ENCODE data around the gene OXCT1. TPM values are rescaled to one million over a fixed set of nuclear protein-coding genes. Genes with fewer than 3 reads are reported as not detected.
"Not testable (repeated sequence)": the region's sequence is repeated elsewhere in the genome, so short reads cannot be mapped to it uniquely, and the experiment has no call there.

Gene OXCT1
- total RNA-seq, 2 experiments from 2014 or later, result 65.0 to 70.5 TPM

- POLR2A ChIA-PET, result no interaction called here
Measured at GRCh38 chr5:41738710-41739354, 131.4 kb downstream of the OXCT1 start.

GRCh38 chr5:41736641-41737040 is 133.6 kb downstream of the OXCT1 start:
- Mint-ChIP-seq H3K4me1 (ENCODE audit: low read depth) (peaks cover 5% of the 10 kb centered on the region), H3K9me3 (peaks cover 4% of the 10 kb centered on the region), H3K36me3 (ENCODE audit: low read depth) (peaks cover 73% of the 10 kb centered on the region), H3K27me3 (no peaks in the 10 kb centered on the region), H3K27ac (no peak overlapping the region), H3K4me3 (no peak overlapping the region)
- DNase-seq, result no peak
- ATAC-seq, result no peak
- intact Hi-C loops (cut with micrococcal nuclease), result no loop called here
- POLR2A ChIA-PET, result no interaction called here
- CTCF ChIA-PET, result no interaction called here
- no peak for TF ChIP-seq CTCF (IDR thresholded peaks at IDR 0.05)

More at GRCh38 chr5:41738710-41739354, 131.4 kb downstream of the OXCT1 start:
- no peak for DNase-seq
- no peak overlapping the region for H3K4me3 Mint-ChIP-seq
- CTCF ChIA-PET, result no interaction called here
- no peak overlapping the region for H3K27ac Mint-ChIP-seq
- H3K27me3 Mint-ChIP-seq, result no peaks in the 10 kb centered on the region
- TF ChIP-seq CTCF (IDR thresholded peaks at IDR 0.05), result no peak
- peaks cover 5% of the 10 kb centered on the region for H3K4me1 Mint-ChIP-seq (ENCODE audit: low read depth)
- no peak for ATAC-seq
- H3K36me3 Mint-ChIP-seq (ENCODE audit: low read depth), result peaks cover 76% of the 10 kb centered on the region
- intact Hi-C loops (cut with micrococcal nuclease), result no loop called here
- peaks cover 4% of the 10 kb centered on the region for H3K9me3 Mint-ChIP-seq

- ChIA-PET POLR2A (no interaction called here), CTCF (no interaction called here)
- H3K4me3 Mint-ChIP-seq, result no peak overlapping the region
- H3K4me1 Mint-ChIP-seq (ENCODE audit: low read depth), result peaks cover 5% of the 10 kb centered on the region
- peaks cover 3% of the 10 kb centered on the region for H3K9me3 Mint-ChIP-seq
- TF ChIP-seq CTCF (IDR thresholded peaks at IDR 0.05), result no peak
- intact Hi-C loops (cut with micrococcal nuclease), result no loop called here
- ATAC-seq (peak; percentile 34), DNase-seq (no peak)
- H3K36me3 Mint-ChIP-seq (ENCODE audit: low read depth), result peaks cover 75% of the 10 kb centered on the region
- H3K27me3 Mint-ChIP-seq, result no peaks in the 10 kb centered on the region
- H3K27ac Mint-ChIP-seq, result no peak overlapping the region
Measured at GRCh38 chr5:41735213-41735612, 135.0 kb downstream of the OXCT1 start.

GRCh38 chr5:41729381-41729780 is 140.8 kb downstream of the OXCT1 start:
- peaks cover 39% of the 10 kb centered on the region for H3K36me3 Mint-ChIP-seq (ENCODE audit: low read depth)
- H3K4me1 Mint-ChIP-seq (ENCODE audit: low read depth); H3K27ac Mint-ChIP-seq; H3K4me3 Mint-ChIP-seq; CTCF ChIA-PET; intact Hi-C loops (cut with micrococcal nuclease); DNase-seq; ATAC-seq; POLR2A ChIA-PET; H3K27me3 Mint-ChIP-seq; H3K9me3 Mint-ChIP-seq: not testable (repeated sequence)

- no peak for ATAC-seq
- H3K27ac Mint-ChIP-seq, result no peak overlapping the region
- no peaks in the 10 kb centered on the region for H3K4me1 Mint-ChIP-seq (ENCODE audit: low read depth)
- no peak overlapping the region for H3K4me3 Mint-ChIP-seq
- peaks cover 33% of the 10 kb centered on the region for H3K36me3 Mint-ChIP-seq (ENCODE audit: low read depth)
- DNase-seq, result no peak
- ChIA-PET CTCF (no interaction called here), POLR2A (no interaction called here)
- TF ChIP-seq CTCF (IDR thresholded peaks at IDR 0.05), result no peak
- intact Hi-C loops (cut with micrococcal nuclease), result no loop called here
- H3K9me3 Mint-ChIP-seq, result no peaks in the 10 kb centered on the region
- no peaks in the 10 kb centered on the region for H3K27me3 Mint-ChIP-seq
Measured at GRCh38 chr5:41728281-41728680, 141.9 kb downstream of the OXCT1 start.
